Measurements from ENCODE around the gene MC3R.

Gene MC3R

DNA sequence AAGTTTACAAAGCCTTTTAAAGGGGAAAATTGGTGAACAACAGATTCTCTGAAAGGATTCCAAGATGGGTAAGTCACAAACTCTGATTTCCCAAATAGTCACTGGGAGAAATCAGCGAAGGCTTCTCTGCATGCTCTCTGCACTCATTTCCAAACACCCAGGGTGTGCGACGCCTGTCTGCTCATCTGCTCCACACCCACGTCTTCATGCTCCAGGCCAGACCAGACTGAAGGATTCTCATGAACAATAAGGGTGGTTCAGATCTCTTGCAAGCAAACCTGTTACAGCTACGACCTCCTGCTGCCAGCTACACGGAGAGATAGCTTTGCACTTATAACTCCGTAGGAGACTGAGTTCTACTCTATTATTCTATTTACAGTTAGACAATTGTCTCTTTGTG lies 1.4 kb downstream of the MC3R start:
- DNase-seq (ENCODE audit: low spot score) = no peak

DNA sequence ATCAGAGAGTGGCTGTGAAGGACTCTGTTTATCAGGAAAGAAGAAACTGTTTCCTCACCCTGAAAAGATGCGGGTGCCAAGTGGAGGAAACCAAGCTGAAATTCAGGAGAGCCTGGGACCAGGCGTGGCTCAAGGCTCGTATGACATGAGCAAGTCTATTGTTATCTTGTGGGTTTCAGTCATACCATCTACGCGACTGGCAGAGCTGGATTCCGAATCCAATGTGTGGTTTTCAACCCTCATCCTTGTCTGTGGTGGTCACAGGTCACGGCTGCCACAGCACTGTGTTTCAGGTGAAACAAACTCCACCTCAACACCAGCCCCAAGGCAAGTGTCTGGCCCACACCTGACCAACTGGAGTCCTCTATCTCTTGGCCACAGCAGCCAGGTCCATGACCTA lies 9.1 kb downstream of the MC3R start:
- no peak for DNase-seq (ENCODE audit: low spot score)

DNA sequence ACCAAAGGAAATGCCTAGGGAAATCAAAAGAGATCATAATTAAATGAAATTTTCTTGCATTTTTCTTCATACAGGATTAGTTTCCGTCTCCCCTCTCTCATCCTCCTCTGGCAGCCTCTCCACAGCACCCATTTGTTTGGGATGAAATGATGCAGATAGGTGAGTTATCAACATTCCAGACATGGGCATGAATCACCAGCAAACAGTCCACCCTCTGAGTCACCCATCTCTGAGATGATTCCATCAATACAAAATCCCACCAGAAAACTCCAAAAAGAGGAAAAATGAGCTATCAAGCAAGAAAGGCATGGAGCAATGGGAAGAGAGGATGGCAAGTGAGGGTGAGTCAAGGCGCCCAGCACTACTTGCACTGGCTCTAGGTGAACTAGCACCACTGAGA lies 11.4 kb downstream of the MC3R start:
- DNase-seq (ENCODE audit: low spot score) = no peak

DNA sequence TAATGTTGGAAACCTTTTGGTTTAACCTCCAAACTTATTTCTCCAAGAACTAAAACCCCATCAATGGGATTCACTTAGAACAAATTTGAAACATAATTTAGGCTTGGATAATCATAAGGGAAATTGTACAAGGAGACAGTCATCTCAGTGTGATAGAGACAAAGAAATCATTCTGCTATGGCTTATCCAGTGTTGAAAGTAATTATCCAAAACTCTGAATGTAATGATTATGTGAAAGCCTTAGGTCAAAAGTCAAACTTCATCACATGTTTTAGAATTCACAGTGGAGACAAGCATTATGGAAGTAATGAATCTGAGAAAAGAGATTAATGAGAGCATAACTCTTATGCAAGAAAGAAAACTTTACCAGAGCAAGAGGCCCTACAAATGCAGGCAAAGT lies 20.0 kb downstream of the MC3R start:
- DNase-seq (ENCODE audit: low spot score) = no peak

DNA sequence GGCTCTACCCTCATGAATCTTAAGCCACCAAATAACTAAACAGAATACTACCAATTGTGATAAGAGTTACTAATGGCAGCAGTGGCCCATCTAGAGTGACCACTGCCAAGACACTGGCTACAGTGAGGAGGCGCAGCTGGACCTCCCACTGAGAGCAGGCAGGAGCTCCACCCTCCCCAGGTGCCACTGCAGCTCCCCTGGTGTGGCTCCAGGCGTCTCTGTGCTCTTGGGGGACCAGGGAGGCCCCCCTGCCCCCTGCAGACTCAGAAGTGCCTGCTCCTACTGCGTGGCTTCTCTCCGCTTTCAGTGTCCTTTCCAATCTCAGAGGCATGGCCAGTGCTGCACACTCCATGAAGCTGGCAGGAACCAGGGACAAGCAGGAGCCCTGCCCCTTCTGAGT lies 23.4 kb downstream of the MC3R start:
- no peak for DNase-seq (ENCODE audit: low spot score)

DNA sequence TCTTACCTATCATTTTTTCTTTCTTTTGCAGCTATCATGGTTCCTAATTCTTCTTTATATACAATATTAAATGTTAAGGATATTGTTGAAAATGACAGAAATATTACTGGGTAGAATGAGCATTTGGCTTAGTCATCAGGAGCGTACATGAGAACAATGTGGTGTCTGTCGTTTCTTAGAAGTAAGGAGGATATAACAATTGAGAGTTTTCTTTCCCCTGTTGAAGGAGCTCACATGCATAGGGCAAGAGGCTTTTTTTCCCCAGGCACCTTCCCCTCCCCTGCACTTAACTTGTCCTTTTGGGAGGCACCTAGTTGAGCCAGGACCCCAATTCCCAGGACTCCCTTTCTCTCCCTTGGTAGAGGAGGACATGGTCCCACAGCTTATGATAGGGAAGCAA lies 25.0 kb downstream of the MC3R start:
- no peak for DNase-seq (ENCODE audit: low spot score)

DNA sequence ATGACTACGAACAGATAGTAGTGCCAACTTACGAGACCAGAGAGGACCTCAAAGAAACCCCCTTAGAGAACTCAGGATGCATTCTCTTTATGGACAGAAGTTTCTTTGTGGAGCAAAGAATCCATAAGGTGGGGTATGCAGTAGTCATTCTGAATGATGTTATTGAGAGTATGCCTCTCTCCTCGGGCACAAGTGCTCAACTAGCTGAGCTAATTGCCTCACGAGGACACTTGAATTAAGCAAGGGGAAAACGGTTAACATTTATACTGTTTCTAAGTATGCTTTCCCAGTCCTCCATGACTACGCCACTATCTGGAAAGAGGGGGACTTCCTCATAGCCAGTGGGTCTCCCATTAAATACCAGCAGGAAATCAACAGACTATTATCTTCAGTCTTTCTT lies 25.6 kb downstream of the MC3R start:
- no peak for DNase-seq (ENCODE audit: low spot score)

DNA sequence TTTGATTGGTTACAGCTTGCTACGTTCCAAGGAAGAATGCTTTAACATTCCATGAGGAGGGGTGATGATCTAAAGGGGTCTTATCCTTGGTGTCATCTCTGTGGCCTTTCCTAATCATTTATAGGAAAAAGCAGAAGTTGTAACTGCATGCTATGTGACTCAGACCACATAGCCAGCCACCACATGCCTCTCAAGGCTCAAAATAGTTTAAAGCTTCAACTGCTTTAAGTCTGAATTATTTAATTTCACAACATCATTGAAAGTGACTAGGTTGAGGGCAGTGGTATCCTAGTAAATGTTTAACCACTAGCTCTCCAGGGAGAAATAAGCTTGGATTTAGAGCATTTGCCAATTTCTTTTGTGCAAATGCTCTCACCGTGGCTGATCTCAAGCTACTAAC lies 29.7 kb downstream of the MC3R start:
- DNase-seq (ENCODE audit: low spot score) = no peak

DNA sequence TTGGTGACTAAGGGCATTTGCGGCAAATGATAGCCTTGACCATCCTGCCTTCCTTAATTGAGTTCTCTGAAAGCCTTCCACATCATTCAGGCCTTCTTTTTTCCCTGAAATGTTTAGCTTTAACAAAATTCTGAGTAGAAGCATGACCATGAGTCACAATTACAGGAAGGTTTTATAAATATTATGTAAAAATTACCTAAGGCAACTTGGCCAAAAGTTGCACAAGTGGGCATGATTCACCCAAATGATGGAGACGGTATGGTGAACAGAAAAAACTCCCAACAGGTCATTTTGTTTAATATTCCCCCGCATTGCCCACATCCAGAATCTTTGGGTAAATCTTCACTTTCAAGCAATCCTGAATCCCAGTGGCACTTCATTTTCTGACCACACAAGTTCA lies 37.0 kb downstream of the MC3R start:
- no peak for DNase-seq (ENCODE audit: low spot score)

DNA sequence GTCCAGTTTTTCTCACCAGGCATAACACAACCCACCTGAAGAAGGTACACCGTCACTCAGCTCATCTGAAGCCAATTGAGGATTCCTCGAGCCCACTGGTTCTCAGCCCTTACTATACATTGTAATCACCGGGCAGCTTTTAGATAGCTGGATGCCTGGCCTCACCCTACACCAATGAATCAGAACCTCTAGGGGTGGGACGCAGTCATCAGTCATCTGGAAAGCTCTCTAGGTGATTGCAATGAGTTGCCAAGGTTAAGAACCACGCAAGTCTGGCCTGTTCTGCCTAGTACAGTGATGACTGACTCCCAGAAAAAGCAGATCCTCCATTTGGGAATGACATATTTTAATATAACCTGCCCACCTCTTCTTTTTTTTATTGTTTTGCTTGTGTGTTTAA lies 41.1 kb downstream of the MC3R start:
- no peak for DNase-seq (ENCODE audit: low spot score)

DNA sequence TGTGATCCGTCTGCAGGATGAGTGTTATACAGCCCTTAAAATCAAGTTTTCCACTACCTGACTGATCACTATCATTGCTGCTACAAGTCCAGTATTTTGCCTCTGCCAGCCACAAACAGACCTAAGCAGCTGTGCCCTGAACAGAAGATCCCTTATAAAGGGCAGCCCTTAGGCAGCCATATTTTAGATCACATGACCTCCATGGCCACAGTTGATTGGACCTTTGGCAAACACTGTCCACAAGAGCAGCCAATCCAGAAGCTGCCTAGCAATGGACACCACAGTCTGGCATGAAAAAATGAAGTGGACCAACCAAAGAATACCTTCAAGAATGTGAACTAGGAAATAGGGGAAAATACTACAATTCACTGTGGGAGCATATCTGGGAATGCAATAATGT lies 50.8 kb downstream of the MC3R start:
- no peak for DNase-seq (ENCODE audit: low spot score)

Data from LoVo (cell line).